Naive thymus-derived CD4-positive, alpha-beta T cell (primary cell): ENCODE data around the gene AP2A2. TPM values are rescaled to one million over a fixed set of nuclear protein-coding genes. Genes with fewer than 3 reads are reported as not detected.

Experiments
- ATAC-seq: fragments of 150-1000 bp; cut with Tn5 transposase; 2 replicates; pipeline ENCODE4 v1.10.0; 2021; ENCODE audit warnings: mild to moderate bottlenecking, moderate library complexity
- CTCF ChIA-PET: fragments of 350-600 bp; sonication (Branson Sonifier 250); formaldehyde crosslinking; loops from one replicate; lab custom pipeline; 2021; ENCODE audit warnings: antibody characterized with exemption; lab: Charles Lee
- POLR2A ChIA-PET: fragments of 350-600 bp; sonication (Branson Sonifier 250); formaldehyde crosslinking; loops from one replicate; lab custom pipeline; 2021; ENCODE audit warnings: antibody characterized with exemption, inconsistent platforms; lab: Charles Lee
- DNase-seq, 9 donors: peaks; one replicate each; pipeline versions ENCODE4 v3.0.0 to v3.0.0-alpha.2; 2020 to 2022; ENCODE audit warnings: mixed read lengths in 1 of 9
- H3K27ac ChIP-seq: one replicate; pipeline ENCODE4 v1.7.0; 2013; ENCODE audit warnings: mild to moderate bottlenecking, low read depth, low read length, moderate library complexity
- H3K27me3 ChIP-seq, 2 donors: one replicate each; pipeline ENCODE4 v1.7.0; 2013; ENCODE audit warnings: low read length in 2 of 2, mild to moderate bottlenecking in 2 of 2, moderate library complexity in 2 of 2; ENCODE audit not compliant: control insufficient read depth in 2 of 2, insufficient read depth in 2 of 2
- H3K36me3 ChIP-seq, 3 experiments: 1 replicate in 2 of 3; 2 replicates in 1 of 3; pipeline ENCODE4 v1.7.0; 2013; ENCODE audit warnings: low read length in 3 of 3, mild to moderate bottlenecking in 3 of 3, moderate library complexity in 1 of 3; ENCODE audit not compliant: insufficient read depth in 3 of 3, control insufficient read depth in 2 of 3
- H3K4me1 ChIP-seq, 2 donors: one replicate each; pipeline ENCODE4 v1.7.0; 2013; ENCODE audit warnings: low read length in 2 of 2, mild to moderate bottlenecking in 2 of 2, moderate library complexity in 1 of 2; ENCODE audit not compliant: control insufficient read depth in 2 of 2, insufficient read depth in 2 of 2
- H3K4me3 ChIP-seq: 2 replicates; pipeline ENCODE4 v1.7.0; 2013; ENCODE audit warnings: mild to moderate bottlenecking, low read length
- H3K9me3 ChIP-seq, 3 experiments: 1 replicate in 2 of 3; 2 replicates in 1 of 3; pipeline ENCODE4 v1.7.0; 2013; ENCODE audit warnings: low read length in 3 of 3; ENCODE audit not compliant: control insufficient read depth in 2 of 3
- H3K27ac Mint-ChIP-seq, 9 donors: one replicate each; pipeline ENCODE4 v1.8.0; 2020 to 2022; ENCODE audit warnings: mixed read lengths in 9 of 9, mild to moderate bottlenecking in 8 of 9, moderate library complexity in 5 of 9, inconsistent platforms in 2 of 9
- H3K27me3 Mint-ChIP-seq, 5 donors: one replicate each; pipeline ENCODE4 v1.8.0; 2021 to 2022; ENCODE audit warnings: mixed read lengths in 5 of 5, mild to moderate bottlenecking in 1 of 5
- H3K36me3 Mint-ChIP-seq, 5 donors: one replicate each; pipeline ENCODE4 v1.8.0; 2020 to 2022; ENCODE audit warnings: mixed read lengths in 5 of 5, mild to moderate bottlenecking in 3 of 5, inconsistent platforms in 1 of 5
- H3K4me1 Mint-ChIP-seq, 7 donors: one replicate each; pipeline ENCODE4 v1.8.0; 2020 to 2022; ENCODE audit warnings: mixed read lengths in 7 of 7, mild to moderate bottlenecking in 3 of 7, inconsistent platforms in 1 of 7
- H3K4me3 Mint-ChIP-seq, 10 donors: one replicate each; pipeline ENCODE4 v1.8.0; 2020 to 2022; ENCODE audit warnings: mild to moderate bottlenecking in 10 of 10, mixed read lengths in 10 of 10, moderate library complexity in 6 of 10, inconsistent platforms in 2 of 10
- H3K9me3 Mint-ChIP-seq, 11 donors: one replicate each; pipeline ENCODE4 v1.8.0; 2020 to 2022; ENCODE audit warnings: mixed read lengths in 11 of 11, mild to moderate bottlenecking in 4 of 11, inconsistent platforms in 1 of 11, moderate library complexity in 1 of 11
- intact Hi-C, 2 donors: fragments of 100-400 bp; cut with micrococcal nuclease; formaldehyde crosslinking; loops; one replicate each; pipeline ENCODE4 v1.15.1; 2023
- polyA plus RNA-seq, 2 donors: library from polyadenylated mRNA; unstranded; fragments of 300-500 nt; fragmentation: Illumina TruSeq; gene quantifications; one replicate each; pipeline ENCODE4 v1.2.3, GENCODE V29; 2021
- total RNA-seq, 6 experiments: library from RNA in 5 of 6; stranded (reverse) in 5 of 6; gene quantifications; 1 replicate in 5 of 6; 2 replicates in 1 of 6; pipeline ENCODE4 v1.2.3 and lab custom pipeline; 2021 to 2026

Gene AP2A2
- total RNA-seq (10 to 100 TPM; 70.1 to 93.3 (median 86.4) TPM), polyA plus RNA-seq (10 to 100 TPM in 1 of 2 donors, 1 to 10 TPM in 1; 8.7 to 10.7 TPM), total RNA-seq (lab: John Stamatoyannopoulos, UW) (108 reads per million, percentile 85 among the genes with 10 or more reads in this experiment)

- intact Hi-C loops = loop anchor here (1.0 to 5.0 kb wide), 8 partner anchors 15 to 178 kb away; partner anchors contain the start of genes CHID1 (in 2 of the 2), POLR2L (in 2 of the 2), TSPAN4 (in 2 of the 2) and SLC25A22 (in 1 of the 2)
- peak within 1 kb of the TSS; percentile 67 for H3K4me3 ChIP-seq
- H3K4me1 ChIP-seq = peaks cover 16 to 30% of the 10 kb centered on the region in 2 donors
Measured at GRCh38 chr11:925496-926301, at the start of gene AP2A2. Gene AP2A2 (plus strand): TSS chr11:925870. CDS start chr11:926022, 152 bp downstream.

GRCh38 chr11:876545-876944 is 49.1 kb upstream of the AP2A2 start:
- ChIA-PET CTCF (no interaction called here), POLR2A (no interaction called here)
- Mint-ChIP-seq H3K4me3 (no peak overlapping the region), H3K27ac (no peak overlapping the region), H3K4me1 (peaks cover 0 to 8% (median 0%) of the 10 kb centered on the region in 7 donors), H3K9me3 (no peaks in the 10 kb centered on the region), H3K36me3 (peaks cover 0 to 30% (median 8%) of the 10 kb centered on the region in 5 donors), H3K27me3 (no peaks in the 10 kb centered on the region)
- intact Hi-C loops = no loop called here
- DNase-seq (no peak), ATAC-seq (no peak)
- H3K27me3 ChIP-seq = no peaks in the 10 kb centered on the region
- no peaks in the 10 kb centered on the region for H3K9me3 ChIP-seq
- H3K4me1 ChIP-seq = no peaks in the 10 kb centered on the region
- H3K4me3 ChIP-seq = no peak overlapping the region
- peaks cover 0 to 43% (median 0%) of the 10 kb centered on the region in 3 experiments for H3K36me3 ChIP-seq
- no peak overlapping the region for H3K27ac ChIP-seq

More at GRCh38 chr11:925496-926301, at the start of gene AP2A2:
- Mint-ChIP-seq H3K4me3 (peak within 1 kb of the TSS; percentile 77 to 91 (median 86)), H3K27me3 (no peaks in the 10 kb centered on the region), H3K36me3 (peaks cover 0 to 4% (median 0%) of the 10 kb centered on the region in 5 donors), H3K27ac (peak within 1 kb of the TSS; percentile 20 to 97 (median 89)), H3K9me3 (no peaks in the 10 kb centered on the region), H3K4me1 (peaks cover 24 to 44% (median 28%) of the 10 kb centered on the region in 7 donors)
- ATAC-seq (peak; percentile 94), DNase-seq (peak; percentile 85 to 98 (median 93))
- Histone ChIP-seq H3K27me3 (no peaks in the 10 kb centered on the region), H3K9me3 (no peaks in the 10 kb centered on the region), H3K27ac (peak within 1 kb of the TSS; percentile 74), H3K36me3 (peaks cover 0 to 6% (median 0%) of the 10 kb centered on the region in 3 experiments)
- ChIA-PET CTCF (interaction anchor here (0.6 kb wide), 1 partner anchor 9 kb away, joined by 3 read pairs; no protein-coding TSS in a partner anchor), POLR2A (interaction anchor here (0.7 kb wide), 1 partner anchor 106 kb away, joined by 3 read pairs; no protein-coding TSS in a partner anchor)

GRCh38 chr11:877565-877964 is 48.1 kb upstream of the AP2A2 start:
- no peak for DNase-seq
- Histone ChIP-seq H3K4me1 (no peaks in the 10 kb centered on the region), H3K27me3 (no peaks in the 10 kb centered on the region), H3K36me3 (peaks cover 0 to 44% (median 0%) of the 10 kb centered on the region in 3 experiments), H3K4me3 (no peak overlapping the region), H3K27ac (no peak overlapping the region), H3K9me3 (no peaks in the 10 kb centered on the region)
- ATAC-seq = no peak
- H3K4me1 Mint-ChIP-seq = peaks cover 0 to 8% (median 0%) of the 10 kb centered on the region in 7 donors
- H3K4me3 Mint-ChIP-seq = no peak overlapping the region
- peaks cover 0 to 37% (median 14%) of the 10 kb centered on the region in 5 donors for H3K36me3 Mint-ChIP-seq
- CTCF ChIA-PET = no interaction called here
- H3K9me3 Mint-ChIP-seq = no peaks in the 10 kb centered on the region
- intact Hi-C loops = no loop called here
- POLR2A ChIA-PET = no interaction called here
- no peak overlapping the region for H3K27ac Mint-ChIP-seq
- H3K27me3 Mint-ChIP-seq = no peaks in the 10 kb centered on the region

- POLR2A ChIA-PET = no interaction called here
- H3K27ac Mint-ChIP-seq = no peak overlapping the region
- H3K4me3 ChIP-seq = no peak overlapping the region
- H3K36me3 Mint-ChIP-seq = peaks cover 0 to 27% (median 10%) of the 10 kb centered on the region in 5 donors
- ATAC-seq (no peak), DNase-seq (no peak)
- no peaks in the 10 kb centered on the region for H3K4me1 ChIP-seq
- no peaks in the 10 kb centered on the region for H3K27me3 ChIP-seq
- H3K9me3 ChIP-seq = no peaks in the 10 kb centered on the region
- H3K36me3 ChIP-seq = peaks cover 0 to 50% (median 0%) of the 10 kb centered on the region in 3 experiments
- no peak overlapping the region for H3K27ac ChIP-seq
- H3K27me3 Mint-ChIP-seq = no peaks in the 10 kb centered on the region
- CTCF ChIA-PET = no interaction called here
- peaks cover 0 to 6% (median 0%) of the 10 kb centered on the region in 7 donors for H3K4me1 Mint-ChIP-seq
- H3K4me3 Mint-ChIP-seq = no peak overlapping the region
- intact Hi-C loops = no loop called here
- no peaks in the 10 kb centered on the region for H3K9me3 Mint-ChIP-seq
Measured at GRCh38 chr11:880447-880846, 45.2 kb upstream of the AP2A2 start.

GRCh38 chr11:882596-882995 is 43.1 kb upstream of the AP2A2 start:
- H3K27ac Mint-ChIP-seq = peak overlapping the region in 1 of 9 donors; percentile 14
- no peaks in the 10 kb centered on the region for H3K27me3 ChIP-seq
- ATAC-seq (no peak), DNase-seq (no peak)
- peaks cover 0 to 3% (median 0%) of the 10 kb centered on the region in 7 donors for H3K4me1 Mint-ChIP-seq
- H3K4me1 ChIP-seq = no peaks in the 10 kb centered on the region
- H3K36me3 ChIP-seq = peaks cover 0 to 53% (median 0%) of the 10 kb centered on the region in 3 experiments
- CTCF ChIA-PET = no interaction called here
- no peaks in the 10 kb centered on the region for H3K9me3 Mint-ChIP-seq
- intact Hi-C loops = no loop called here
- H3K36me3 Mint-ChIP-seq = peaks cover 0 to 24% (median 5%) of the 10 kb centered on the region in 5 donors
- no peak overlapping the region for H3K4me3 ChIP-seq
- no peak overlapping the region for H3K27ac ChIP-seq
- H3K9me3 ChIP-seq = no peaks in the 10 kb centered on the region
- no peaks in the 10 kb centered on the region for H3K27me3 Mint-ChIP-seq
- no peak overlapping the region for H3K4me3 Mint-ChIP-seq
- POLR2A ChIA-PET = no interaction called here

- H3K4me1 Mint-ChIP-seq = peaks cover 0 to 3% (median 0%) of the 10 kb centered on the region in 7 donors
- ChIA-PET POLR2A (no interaction called here), CTCF (no interaction called here)
- Histone ChIP-seq H3K4me3 (no peak overlapping the region), H3K36me3 (peaks cover 0 to 60% (median 0%) of the 10 kb centered on the region in 3 experiments), H3K9me3 (no peaks in the 10 kb centered on the region), H3K27ac (no peak overlapping the region), H3K27me3 (no peaks in the 10 kb centered on the region), H3K4me1 (no peaks in the 10 kb centered on the region)
- H3K27ac Mint-ChIP-seq = no peak overlapping the region
- no peaks in the 10 kb centered on the region for H3K9me3 Mint-ChIP-seq
- intact Hi-C loops = no loop called here
- DNase-seq (no peak), ATAC-seq (no peak)
- no peaks in the 10 kb centered on the region for H3K27me3 Mint-ChIP-seq
- H3K4me3 Mint-ChIP-seq = no peak overlapping the region
- H3K36me3 Mint-ChIP-seq = peaks cover 0 to 21% (median 5%) of the 10 kb centered on the region in 5 donors
Measured at GRCh38 chr11:883527-883926, 42.1 kb upstream of the AP2A2 start.
